Cardiac fibroblast (primary cell): ENCODE data around the gene RFNG.

Experiments used
- DNase-seq, 2 donors: peaks; one replicate each; pipeline versions ENCODE4 v3.0.0 to v3.0.0-alpha.2; 2010; ENCODE audit warnings: low read depth in 2 of 2
- H3K4me3 ChIP-seq, 2 donors: replicated peaks in 1 of 2; 1 replicate in 1 of 2; 2 replicates in 1 of 2; pipeline ENCODE4 v1.5.1; 2011; ENCODE audit warnings: low read depth in 2 of 2, low read length in 2 of 2, mild to moderate bottlenecking in 2 of 2, moderate library complexity in 1 of 2
- TF ChIP-seq, protein P1 (sequence below): IDR thresholded peaks from one replicate; pipeline ENCODE4 v1.5.1; 2011; ENCODE audit warnings: low read depth, mild to moderate bottlenecking, low read length, inconsistent platforms

Gene RFNG

DNA sequence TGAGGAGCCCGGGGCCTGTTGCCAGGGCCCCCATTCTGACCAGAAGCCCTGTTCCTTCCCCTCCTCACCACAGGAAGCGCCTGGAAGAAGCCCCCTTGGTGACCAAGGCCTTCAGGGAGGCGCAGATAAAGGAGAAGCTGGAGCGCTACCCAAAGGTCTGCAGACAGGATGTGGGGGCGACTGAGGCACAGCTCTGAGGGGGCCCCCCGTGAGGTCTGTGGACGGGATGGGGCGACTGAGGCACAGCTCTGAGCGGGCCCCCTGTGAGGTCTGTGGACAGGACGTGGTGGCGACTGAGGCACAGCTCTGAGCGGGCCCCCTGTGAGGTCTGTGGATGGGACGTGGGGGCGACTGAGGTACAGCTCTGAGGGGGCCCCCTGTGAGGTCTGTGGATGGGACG lies 42.2 kb downstream of the RFNG start:
- TF ChIP-seq, protein P1, sequence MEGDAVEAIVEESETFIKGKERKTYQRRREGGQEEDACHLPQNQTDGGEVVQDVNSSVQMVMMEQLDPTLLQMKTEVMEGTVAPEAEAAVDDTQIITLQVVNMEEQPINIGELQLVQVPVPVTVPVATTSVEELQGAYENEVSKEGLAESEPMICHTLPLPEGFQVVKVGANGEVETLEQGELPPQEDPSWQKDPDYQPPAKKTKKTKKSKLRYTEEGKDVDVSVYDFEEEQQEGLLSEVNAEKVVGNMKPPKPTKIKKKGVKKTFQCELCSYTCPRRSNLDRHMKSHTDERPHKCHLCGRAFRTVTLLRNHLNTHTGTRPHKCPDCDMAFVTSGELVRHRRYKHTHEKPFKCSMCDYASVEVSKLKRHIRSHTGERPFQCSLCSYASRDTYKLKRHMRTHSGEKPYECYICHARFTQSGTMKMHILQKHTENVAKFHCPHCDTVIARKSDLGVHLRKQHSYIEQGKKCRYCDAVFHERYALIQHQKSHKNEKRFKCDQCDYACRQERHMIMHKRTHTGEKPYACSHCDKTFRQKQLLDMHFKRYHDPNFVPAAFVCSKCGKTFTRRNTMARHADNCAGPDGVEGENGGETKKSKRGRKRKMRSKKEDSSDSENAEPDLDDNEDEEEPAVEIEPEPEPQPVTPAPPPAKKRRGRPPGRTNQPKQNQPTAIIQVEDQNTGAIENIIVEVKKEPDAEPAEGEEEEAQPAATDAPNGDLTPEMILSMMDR, result no peak
- H3K4me3 ChIP-seq, result no peak overlapping the region
- no peak for DNase-seq

DNA sequence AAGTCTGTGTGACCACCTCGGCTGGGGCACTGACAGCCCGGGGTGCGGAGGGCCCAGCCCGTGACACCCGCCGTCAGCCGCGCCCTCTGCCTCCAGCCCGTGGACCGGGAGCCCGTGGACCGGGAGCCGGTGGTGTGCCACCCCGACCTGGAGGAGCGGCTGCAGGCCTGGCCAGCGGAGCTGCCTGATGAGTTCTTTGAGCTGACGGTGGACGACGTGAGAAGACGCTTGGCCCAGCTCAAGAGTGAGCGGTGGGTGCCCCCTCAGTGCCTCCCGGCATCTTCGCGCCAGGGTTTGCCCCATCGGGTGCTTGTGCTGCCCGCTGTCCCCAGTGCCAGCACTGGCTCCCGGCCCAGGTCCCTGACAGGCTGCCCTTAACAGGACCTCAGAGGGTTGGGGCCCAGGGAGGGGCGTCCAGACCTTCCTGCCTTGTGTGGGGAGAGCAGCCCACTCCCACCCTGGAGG lies 42.6 kb downstream of the RFNG start:
- TF ChIP-seq, protein P1, result no peak
- H3K4me3 ChIP-seq, result no peak overlapping the region
- DNase-seq, result no peak

DNA sequence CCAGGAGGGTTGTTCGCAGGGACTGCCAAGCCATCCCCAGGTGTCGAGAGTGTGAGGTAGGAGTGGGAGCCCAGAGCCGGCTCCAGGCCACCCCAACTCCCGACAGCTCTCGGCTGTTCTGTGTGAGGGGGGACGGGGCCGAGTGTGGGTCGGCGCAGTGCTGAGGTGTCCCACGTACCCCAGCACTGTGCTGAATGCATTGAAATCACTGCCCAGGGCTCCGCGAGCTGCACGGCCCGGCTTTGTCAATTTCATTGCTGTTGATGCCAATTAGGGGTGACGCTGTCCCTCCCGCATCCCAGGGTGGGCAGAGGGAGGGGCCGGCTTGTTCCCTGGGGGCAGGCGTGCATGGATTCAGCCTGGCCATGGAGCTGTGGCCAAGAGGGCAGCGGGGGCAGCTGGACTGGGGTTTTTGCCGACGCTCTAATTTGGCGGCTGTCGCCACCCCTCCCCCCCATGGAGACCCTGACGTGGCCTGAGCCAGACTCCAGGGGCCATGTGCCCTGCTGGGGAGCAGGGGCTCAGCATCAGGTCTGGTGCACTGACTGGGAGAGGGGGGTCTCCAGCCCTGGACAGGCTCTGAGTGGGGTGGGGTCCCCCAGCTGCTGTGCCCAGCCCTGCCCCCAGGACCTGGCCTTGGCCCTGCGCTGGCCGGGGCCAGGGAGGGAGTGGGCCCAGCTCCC lies 43.2 kb downstream of the RFNG start:
- no peak overlapping the region for H3K4me3 ChIP-seq
- no peak for DNase-seq
- TF ChIP-seq, protein P1, result no peak

DNA sequence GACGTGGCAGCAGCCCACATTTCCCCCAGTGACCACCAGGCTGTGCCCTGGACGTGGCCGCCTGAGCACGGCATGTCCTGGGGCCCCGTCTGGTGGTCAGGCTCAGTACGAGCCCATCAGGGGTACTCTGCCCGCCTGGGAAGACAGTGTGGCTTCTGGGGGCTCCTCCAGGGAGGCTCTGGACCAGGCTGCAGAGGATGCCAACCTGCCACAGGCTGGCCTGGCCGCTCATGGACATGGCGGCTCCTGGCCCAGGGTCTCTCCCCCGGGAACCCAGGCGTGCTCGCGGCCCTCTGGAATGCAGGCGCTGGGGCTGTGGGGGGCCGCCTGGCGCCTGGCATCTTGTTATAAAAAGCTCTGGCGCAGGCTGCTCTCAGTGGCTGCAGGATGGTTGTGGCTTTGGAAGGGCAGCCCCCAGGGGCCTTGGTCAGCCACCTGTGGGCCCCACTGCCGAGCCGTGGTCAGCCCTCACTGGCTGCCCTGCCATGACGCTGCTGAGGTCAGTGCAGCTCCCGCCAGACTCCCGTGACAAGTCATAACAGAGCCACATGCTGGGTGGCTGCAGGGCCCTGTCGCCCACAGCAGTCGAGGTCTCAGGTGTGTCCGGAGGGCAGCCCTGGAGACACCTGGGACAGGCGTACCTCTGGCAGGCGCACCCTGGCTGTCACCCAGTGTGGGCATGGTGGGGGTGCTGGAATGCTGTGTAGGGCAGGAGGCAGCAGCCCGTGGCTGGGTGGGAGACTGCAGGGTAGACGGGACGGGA lies 43.9 kb downstream of the RFNG start:
- no peak overlapping the region for H3K4me3 ChIP-seq
- DNase-seq, result no peak
- TF ChIP-seq, protein P1, result no peak

DNA sequence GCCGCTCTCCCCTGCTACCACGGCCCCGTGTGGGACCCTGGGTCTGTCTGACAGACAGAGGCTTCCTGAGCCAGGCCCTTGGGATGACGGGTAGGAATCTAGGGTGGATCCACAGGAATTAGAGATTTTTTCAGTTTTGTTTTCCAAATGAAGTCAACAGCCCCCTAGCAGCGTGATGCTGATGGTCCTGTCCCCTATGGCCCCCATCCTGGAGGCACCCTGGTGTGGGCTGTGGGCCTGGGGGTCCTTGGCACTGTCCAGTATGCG lies 44.5 kb downstream of the RFNG start:
- TF ChIP-seq, protein P1, result no peak
- DNase-seq, result no peak
- no peak overlapping the region for H3K4me3 ChIP-seq

DNA sequence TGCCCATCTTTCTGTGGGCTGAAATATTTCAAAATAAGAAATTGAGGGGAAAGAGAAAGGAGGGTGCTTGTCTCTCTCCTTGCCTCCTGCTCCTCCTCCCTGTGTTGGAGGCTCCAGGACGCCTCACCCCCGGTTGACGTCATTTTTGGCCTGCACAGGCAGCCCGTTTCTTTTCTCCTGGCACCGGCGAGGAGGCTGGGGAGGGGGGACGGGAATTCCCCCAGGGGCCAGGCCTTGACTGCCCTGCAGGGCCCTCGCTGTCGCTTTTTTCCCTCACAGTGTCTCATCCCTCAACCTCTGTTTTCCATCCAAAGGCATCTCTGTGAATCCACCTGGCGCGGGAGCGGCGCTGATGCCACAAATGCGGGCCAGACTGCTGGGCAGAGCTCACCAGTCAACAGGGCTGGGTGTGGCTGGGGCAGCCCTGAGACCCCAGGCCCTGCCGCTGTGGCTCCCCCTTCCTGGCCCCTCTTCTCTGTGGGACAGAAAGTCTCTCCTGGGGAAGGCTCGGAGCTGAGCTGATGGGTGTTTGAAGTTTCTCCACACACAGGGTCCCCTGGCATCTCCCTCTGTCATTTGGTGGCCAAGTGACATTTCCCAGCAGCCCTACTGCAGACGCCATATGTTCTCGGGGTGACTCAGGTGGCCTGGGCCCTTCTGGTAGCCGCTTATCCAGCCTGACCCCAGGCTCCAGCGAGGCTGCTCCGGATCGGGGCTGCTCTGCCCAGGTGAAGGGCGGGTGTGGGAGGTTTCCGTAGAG lies 45.0 kb downstream of the RFNG start:
- H3K4me3 ChIP-seq, result no peak overlapping the region
- DNase-seq, result peak; percentile 58 to 59
- TF ChIP-seq, protein P1, result no peak
